ENCODE measurements around the gene OTOA.

DNA sequence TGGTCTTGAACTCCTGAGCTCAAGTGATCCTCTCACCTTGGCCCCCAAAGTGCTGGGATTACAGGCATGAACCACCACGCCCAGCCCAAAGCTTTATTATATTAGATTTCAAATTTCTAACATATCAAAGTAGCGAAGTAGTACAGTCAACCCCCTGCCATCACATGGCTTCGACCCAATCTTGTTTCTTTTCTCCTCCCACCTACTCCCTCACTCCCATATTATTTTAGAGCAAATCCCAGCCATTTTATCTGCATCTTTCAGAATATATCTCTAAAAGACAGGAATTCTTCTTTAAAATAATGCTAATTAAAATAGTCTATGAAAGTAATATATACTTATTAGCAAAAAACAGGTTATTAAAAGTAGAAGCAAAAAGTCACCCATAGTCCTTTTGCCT lies 12.3 kb upstream of the OTOA start:
- TF ChIP-seq, protein P1, sequence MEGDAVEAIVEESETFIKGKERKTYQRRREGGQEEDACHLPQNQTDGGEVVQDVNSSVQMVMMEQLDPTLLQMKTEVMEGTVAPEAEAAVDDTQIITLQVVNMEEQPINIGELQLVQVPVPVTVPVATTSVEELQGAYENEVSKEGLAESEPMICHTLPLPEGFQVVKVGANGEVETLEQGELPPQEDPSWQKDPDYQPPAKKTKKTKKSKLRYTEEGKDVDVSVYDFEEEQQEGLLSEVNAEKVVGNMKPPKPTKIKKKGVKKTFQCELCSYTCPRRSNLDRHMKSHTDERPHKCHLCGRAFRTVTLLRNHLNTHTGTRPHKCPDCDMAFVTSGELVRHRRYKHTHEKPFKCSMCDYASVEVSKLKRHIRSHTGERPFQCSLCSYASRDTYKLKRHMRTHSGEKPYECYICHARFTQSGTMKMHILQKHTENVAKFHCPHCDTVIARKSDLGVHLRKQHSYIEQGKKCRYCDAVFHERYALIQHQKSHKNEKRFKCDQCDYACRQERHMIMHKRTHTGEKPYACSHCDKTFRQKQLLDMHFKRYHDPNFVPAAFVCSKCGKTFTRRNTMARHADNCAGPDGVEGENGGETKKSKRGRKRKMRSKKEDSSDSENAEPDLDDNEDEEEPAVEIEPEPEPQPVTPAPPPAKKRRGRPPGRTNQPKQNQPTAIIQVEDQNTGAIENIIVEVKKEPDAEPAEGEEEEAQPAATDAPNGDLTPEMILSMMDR (IDR thresholded peaks at IDR 0.05), result no peak
- TF ChIP-seq POLR2A (IDR thresholded peaks at IDR 0.05), result no peak
